Stimulated activated CD4-positive, alpha-beta T cell treated with anti-CD3 and anti-CD28 coated beads, Interleukin-1b, Interleukin-23, amount 100 ng/mL, for 1 hour (primary cell): ENCODE results near the gene MAT2B.

Source experiments
- DNase-seq, 2 donors: peaks; one replicate each; pipeline ENCODE4 v3.0.0-alpha.2; 2020; ENCODE audit warnings: low read depth in 2 of 2

Gene MAT2B

DNA sequence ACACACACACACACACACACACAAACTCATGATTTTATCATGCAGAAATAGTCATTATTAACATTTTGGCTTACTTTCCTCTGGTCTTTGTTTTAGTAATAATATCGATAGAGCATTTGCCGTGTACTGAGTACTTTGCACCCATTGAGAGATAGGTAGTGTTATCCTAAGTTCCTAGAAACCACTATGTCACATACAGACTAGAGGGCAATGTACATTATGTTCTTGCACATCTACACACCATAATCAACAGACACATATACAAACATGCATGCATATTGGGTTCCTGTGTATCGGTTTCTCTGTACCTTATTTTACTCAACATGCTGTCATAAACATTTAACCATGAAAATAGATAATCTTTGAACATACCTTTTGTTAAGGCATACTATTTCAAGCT is 45.7 kb downstream of the MAT2B start:
- no peak for DNase-seq

DNA sequence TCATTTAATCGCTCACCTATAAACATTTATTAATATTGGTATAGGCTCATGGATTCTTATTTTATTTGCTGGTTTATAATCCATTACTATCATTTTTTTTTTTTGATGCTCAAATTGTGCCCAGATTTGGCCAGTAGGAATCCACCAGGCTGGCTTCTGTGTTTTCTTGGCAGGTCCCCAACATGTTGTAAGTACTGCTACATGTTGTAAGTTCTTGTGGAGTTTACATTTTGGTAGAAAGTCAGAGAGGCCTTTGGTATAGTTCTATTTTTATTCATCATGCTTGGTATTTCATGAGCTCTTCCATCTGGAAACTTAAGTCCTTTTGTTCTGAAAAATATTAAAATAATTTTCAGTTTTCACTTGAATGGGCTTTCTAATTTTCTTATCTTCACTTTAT is 47.1 kb downstream of the MAT2B start:
- no peak for DNase-seq

DNA sequence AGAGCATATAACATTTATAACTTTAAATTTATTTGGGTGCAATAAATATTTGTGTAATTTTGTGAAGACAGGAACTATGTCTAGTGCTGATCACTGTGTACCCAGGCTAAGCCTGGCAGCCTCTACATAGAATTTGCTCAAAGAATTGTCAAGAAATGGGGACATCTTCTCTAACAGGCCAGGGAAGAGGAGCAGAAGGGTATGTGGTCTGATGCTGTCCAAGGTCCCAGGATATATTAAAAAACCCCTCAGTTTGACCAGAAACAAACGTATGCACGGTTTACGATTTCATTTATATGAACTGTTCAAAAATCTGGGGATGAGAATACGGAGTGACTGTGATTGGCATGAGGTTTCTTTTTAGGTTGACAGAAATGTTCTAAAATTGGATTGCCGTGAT is 55.9 kb downstream of the MAT2B start:
- no peak for DNase-seq

DNA sequence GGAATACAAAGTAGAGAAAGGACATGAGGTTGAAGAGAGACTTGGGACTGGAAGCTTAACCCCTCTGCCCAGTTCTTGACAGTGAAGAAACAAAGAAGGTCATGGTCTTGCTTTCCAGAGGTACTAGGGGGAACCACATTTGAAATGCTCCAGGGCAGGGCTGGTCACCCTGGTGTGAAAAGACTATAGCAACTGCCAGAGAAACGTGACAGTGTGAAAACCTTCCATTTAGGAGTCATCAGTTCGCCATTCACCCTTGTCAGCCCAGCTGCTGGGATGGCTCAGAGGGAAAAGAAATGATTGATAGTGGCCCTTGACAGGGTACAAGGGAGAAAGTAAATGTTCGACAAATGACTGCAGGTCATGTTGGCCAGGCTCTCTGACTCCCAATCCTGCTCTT is 56.7 kb downstream of the MAT2B start:
- no peak for DNase-seq

DNA sequence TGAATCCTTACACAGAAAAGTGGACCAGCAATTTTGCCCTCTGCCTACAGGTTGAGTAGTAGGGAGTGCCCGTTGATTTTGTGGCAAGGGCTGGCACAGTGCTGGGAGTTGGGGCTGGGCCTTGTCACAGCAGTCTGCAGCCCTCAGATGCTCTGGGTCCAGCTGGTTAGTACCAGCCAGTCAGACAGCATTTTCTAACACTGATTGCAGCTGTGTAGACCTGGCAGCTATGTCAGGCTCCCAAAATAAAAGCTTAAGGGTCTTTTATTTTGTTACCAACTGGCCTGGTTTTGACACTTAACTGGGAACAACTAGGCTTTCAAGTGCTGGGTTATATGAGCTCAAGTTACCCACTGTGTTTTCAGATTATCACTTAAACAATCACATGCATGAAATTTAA is 57.7 kb downstream of the MAT2B start:
- DNase-seq: no peak

DNA sequence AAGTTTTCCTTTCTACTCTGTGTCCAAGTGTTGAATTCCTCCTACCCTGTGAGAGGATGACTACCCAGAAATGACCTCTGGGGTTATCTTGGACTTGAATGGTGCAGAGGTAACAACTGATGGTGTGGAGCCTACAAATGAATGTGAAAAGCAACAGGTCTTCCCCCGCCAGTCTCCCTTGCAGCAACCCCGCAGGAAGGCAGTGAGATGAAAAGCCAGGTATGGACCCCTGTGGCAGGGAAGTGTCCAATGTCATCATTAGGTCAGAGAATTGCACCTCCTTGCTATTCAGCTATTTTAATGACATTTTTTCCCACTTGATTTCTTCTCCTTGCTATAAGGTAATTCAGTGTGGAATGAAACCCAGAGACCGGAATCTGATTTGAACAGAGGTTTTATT is 58.5 kb downstream of the MAT2B start:
- DNase-seq: no peak

DNA sequence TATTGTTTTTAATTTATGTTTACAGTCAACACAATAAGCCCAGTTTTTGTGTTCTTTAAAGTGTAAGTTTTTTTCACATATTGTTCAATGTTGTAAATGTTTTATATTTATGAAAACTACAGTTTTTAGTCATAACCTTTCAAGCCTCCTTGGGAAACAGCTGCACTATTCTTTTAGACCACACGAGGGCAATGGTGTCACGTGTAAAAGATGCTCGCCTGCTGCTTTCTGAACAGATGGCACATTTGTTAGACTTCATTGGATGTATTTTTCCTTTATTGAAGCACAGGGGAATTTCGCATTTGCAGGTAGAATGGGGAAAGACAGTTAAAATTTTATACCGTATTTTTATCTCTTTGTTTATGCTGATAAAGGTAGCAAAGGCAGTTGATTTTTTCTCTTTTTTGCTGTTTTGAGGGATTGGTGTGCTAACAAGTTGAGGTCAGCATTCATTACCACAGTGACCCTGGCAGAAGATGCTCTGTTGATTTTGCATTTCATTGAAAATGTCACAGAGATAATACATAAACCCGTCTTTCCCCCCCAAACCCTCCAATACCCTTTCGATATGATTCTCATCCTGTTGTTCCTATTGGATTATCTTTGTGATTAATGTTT is 59.0 kb downstream of the MAT2B start:
- peak; percentile 20 to 49 for DNase-seq

DNA sequence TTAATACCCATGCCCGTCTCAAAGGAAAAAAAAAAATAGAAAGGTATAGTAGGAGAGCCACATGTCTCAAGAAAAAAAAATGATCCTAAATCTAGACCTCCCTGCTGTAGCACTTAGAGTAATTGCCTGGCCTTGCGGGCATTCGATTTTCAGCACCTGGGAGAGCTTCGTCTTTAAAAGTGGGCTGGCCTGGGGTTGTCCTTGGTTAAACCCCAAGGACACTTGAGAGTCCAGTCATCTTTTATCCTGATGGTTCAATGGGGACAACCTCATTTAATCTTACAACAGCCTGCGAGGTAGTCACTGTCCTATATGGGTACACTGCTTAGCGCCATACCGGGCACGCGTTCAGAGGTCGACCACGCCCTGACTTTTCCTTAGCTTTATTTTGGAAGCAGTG is 60.1 kb downstream of the MAT2B start:
- DNase-seq: no peak

DNA sequence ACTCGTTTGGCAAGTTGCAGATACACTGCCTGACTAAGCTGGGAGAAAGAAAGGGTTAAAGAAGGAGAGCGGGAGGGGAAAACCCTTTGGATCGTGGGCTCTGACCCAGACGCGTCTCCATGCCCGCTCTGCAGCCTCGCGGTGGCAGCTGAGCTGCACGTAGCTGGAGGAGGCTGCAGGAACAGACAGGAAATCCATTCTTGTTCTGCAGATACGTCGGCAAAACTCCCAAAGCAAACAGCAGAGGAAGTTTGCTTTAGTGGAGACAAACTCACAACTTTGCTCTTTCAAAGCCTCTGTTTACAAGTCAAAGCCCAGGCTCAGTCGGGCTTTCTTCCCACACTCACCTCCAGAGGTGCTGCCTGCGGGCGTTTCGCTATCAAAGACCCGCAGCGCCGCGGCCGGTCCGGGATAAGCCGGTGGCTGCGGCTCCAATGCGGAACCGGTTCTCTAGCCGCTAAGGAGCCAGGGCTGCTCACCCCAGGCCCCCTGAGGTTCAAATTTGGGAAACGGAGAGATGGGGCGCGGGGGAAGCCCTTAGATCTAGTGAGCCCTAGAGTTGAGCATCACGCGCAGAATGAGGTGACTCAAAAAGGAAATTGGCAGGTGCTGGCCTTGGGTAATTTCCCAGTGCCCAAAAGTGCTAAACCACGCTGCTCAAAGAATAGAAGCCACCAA is 60.7 kb downstream of the MAT2B start:
- no peak for DNase-seq

DNA sequence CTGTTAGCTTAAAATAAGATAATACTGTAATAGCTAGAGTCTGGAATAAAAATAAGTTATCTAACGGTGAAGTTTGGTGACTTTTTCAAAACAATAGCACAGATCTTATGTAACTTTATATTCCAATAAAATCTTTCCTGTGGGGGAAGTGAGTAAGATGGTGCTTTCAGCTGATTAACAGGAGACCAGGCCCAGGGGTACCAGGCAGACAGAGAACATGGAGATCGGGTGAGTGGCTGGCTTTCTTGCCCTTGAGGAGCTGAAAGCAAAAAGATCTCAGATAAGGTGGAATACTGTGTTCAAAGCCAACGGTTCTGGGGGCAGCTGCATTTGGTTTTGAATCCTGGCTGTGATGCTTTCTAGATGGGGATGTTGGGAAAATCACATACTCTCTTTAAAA is 61.3 kb downstream of the MAT2B start:
- DNase-seq: no peak

DNA sequence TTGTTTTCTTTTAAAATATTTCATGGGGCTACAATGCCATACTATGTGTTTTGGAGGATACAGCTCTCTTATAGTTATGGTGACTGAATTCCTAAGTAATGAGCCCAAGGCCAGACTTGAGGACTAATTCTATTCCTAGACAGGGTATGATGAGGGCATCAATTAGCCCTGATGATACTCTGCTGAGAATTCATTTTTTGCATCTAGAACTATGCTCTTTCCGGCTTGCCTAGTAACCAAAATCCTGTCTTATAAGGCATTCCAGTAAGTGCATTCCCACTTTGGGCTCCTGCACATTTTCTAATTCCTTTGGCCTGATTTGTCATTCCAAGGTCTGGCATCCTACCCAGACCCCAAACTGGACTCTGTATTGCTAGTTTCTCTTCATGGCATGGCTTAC is 62.4 kb downstream of the MAT2B start:
- DNase-seq: no peak
